Stimulated activated CD4-positive, alpha-beta T cell treated with anti-CD3 and anti-CD28 coated beads, Interleukin-1b, Interleukin-23, amount 100 ng/mL, for 1 hour (primary cell): Measurements from ENCODE around the gene ZNF175.

Source experiments
- DNase-seq, 2 donors: peaks; one replicate each; pipeline ENCODE4 v3.0.0-alpha.2; 2020; ENCODE audit warnings: low read depth in 2 of 2

Gene ZNF175

GRCh38 chr19:51549533-51550324 is 21.4 kb upstream of the ZNF175 start:
- DNase-seq: no peak

GRCh38 chr19:51550848-51551672 is 20.0 kb upstream of the ZNF175 start:
- DNase-seq: no peak

DNA sequence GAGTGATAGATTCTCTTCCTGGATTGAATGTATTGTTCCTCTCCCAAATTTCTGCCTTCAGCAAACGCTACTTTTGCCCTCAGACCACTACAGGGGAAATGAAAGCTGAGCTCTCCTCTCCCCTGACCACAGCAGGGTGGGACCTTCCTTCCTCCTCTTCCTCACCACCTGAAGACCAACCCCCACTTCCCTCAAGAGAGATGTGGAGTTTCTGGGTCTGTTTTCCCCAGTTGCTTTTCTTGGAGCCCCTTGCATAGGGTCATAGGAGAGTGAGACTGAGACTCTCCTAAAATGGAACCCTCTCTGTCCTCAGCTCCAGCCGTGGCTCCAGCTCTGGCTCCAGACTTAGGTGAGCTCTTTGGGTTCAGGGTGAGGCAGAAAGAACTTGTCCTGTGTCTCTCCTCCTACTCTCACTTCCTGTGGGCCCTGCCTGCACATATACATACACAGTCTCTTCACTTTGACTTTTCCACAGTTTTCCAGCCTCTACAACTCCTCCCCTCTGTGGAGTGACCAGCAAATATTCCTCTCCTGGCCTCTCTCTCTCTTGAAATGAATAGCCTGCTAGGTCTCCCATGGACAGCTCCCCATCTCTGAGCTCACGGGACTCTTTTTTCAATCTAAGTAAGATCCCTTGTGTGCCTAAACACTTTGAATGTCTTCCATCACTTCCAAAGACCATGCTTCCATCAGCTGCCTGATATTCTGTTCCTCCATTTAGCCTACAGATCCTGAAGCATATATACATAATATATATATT is 19.2 kb upstream of the ZNF175 start:
- DNase-seq: no peak

GRCh38 chr19:51552608-51552995 is 18.5 kb upstream of the ZNF175 start:
- no peak for DNase-seq

GRCh38 chr19:51552996-51553725 is 17.9 kb upstream of the ZNF175 start:
- DNase-seq: peak in 1 of 2 donors; percentile 20

DNA sequence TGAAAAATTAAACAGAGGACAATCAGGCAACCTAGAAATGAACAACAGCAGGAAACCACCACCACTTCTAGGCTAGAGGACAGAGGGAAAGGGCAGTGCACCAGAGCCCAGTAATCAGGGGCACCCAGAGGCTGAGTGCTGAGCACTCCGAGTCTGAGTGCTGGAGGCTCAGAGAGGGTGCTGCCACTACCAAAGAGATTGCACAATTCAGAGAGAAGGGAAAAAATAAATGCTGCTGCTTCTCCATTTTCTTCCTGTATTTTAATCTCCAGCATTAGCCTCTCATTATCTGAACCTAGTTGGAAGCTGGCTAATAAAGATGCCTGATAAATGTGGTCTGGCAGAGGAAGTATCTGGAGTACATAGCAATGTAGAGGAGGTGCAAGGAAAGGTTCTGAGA is 11.8 kb upstream of the ZNF175 start:
- no peak for DNase-seq

GRCh38 chr19:51560339-51560738 is 10.7 kb upstream of the ZNF175 start:
- DNase-seq: no peak

DNA sequence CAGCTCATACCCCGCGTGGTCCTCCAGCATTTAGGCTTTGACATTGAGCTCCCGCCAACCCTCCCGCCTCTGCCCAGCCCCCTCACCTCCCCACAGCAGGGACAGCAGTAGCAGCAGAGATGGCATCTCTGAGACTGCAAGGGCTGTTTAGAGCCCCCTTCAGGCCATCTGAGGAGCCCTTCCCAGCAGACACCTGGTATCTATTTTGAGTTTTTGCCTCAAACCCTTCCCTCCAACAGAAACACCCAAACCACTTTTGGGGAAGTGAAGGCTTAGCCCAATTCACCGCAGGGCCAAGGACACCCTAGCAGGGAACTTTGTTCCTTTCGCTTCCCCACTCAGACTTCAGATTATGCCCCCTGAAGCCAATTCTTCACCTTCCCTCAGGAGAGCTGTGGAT is 6.3 kb upstream of the ZNF175 start:
- no peak for DNase-seq

DNA sequence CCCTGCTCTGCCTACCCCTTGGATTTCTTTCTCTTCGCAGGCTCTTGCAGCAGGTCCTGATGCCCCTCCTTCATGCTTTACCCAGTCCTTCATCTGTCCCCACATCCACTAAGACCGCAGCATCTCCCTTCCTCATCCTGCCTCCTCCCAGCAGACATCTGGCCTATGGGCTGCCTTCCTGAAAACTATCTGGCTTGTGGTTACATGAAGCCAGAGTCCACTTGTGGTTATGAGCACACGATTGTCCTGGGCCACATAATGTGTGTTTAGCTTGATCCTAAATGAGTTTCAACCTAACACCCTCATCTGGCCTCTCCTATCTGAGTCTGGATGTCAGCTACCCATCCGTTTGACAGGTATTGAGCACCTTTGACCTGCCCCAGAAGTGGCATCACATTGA is 5.5 kb upstream of the ZNF175 start:
- no peak for DNase-seq

DNA sequence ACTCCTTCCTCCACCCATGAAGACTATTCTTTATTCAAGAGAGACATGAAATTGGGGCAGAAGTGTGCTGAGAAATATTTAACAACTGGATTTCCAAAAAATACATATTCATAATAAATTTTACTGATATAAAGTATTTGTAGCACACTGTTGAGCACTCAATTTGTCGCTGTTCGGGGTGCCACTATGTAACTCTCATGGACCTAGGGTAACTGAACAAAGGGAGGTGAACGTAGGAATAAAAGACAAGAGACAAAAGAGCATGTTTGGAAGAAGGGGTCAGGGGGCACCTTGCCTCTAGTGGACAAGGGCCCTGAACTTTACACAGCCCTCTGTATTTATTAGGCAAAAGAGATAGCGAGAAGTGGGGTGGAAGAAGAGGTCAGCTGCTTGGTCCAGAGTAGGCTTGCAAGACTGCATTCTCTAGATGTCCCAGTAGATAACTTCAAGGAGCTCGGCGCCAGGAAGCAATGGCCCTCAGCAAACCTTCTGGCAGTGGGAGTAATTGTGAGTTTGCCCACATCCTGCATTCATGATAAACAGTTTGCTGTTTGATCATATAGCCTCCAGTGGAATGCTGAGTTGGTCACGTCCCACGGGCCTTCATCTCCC is 4.5 kb upstream of the ZNF175 start:
- no peak for DNase-seq

DNA sequence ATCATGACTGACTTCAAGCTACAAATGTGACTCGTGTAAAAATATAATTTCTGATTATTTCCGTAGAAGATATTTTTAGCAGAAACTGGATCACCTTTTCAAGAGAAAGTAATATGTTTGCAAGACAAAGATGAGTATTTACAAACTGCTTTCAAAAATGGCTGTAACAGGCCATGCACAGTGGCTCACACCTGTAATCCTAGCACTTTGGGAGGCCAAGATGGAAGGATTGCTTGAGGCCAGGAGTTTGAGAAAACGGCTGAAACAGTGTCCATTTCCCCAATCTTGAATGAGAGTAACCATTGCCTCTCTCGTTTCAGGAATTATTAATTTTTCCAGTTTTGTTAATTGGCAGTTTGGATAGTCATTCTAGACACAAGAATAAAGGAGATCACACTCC is 3.5 kb upstream of the ZNF175 start:
- DNase-seq: no peak

DNA sequence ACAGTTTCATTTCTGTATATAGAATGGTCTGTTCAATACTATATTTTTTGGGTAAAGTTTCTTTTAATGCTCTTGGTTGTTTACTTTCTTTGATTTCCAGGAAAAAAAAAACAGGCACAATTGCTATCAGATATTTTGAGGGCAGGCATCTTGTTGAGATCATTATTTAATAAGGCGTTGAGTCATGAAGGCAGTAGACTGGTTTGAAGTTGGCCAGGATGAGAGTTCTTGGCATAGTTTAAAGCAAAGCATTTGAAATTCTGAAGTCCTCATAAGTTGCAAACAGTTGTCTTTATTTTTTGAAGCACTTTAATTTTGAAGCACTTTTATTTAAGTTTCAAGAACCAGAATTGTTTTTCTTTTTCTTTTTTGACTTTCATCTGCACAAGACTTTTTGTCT is 2.6 kb upstream of the ZNF175 start:
- no peak for DNase-seq

DNA sequence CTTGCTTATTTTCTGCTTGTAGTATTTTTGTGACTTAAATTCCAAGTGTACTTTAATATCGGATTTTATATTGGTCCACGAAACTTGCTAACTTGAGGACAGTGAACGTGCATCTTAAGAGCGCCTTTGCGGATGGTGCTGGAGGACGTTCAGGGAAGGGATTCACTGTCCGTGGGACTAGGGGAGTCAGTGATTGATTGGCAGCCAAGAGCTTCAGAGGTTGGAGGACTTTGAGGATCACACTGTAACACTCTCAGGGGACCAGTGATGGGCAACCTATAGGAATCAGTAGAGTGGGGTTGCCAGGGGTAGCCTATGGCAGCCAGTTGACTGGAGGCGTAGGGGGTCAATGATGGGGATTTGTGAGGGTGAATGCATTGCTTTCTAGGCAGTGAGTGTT is 516 bp downstream of the ZNF175 start:
- no peak for DNase-seq

DNA sequence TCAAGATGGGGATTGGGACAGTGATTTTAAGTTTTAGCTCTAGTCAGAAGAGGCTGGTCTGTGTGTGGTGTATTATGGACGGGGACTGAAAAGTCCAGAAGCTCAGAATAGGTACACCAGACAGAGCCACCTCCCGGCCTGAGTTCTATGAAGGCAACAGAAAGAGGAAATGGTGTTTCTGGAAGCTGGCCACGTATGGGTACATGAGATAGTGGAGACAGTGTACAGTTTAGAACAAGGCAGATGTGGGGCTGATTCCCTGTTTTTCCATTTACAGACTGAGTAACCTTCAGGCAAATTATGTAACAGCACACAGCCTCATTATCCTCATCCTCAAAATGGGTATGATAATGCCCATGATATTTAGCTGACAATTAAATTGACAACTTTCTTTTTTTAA is 1.3 kb downstream of the ZNF175 start:
- no peak for DNase-seq

DNA sequence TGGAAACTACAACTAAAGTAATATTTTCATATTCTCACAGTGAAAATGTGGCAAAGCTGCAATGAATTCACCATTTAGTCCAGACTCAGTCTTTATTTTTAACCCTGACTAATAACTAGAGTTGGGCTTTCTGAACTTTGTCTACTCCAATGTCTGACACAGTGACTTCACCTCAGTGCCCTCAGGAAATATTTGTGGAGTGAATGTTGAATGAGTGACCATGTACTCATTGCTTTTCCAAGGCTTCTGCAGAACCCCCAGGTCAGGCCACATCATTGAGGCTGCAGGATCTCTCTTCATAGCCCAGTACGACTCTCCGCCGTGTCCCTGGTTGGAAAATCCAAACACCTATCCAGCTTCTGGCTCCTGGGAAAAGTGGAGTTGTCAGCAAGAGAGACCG is 1.8 kb downstream of the ZNF175 start:
- DNase-seq: no peak

DNA sequence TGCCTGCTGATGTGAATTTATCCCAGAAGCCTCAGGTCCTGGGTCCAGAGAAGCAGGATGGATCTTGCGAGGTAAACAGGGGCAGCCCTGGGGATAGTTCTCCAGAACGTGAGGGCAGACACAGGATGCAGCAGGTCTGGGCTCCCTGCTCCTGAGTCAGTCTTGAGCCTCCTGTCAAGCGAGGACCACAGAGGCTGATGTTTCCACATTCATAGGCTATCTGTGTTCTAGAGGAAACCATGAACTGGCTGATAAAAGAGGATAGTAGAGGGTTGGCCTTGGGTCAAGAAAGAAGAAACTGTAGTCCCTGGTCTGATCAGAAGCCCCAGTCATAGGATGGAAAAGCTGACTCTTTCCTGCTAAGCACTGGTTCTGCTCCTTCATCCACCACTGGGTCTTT is 2.2 kb downstream of the ZNF175 start:
- DNase-seq: no peak

GRCh38 chr19:51576850-51577249 is 5.8 kb downstream of the ZNF175 start:
- DNase-seq: no peak

DNA sequence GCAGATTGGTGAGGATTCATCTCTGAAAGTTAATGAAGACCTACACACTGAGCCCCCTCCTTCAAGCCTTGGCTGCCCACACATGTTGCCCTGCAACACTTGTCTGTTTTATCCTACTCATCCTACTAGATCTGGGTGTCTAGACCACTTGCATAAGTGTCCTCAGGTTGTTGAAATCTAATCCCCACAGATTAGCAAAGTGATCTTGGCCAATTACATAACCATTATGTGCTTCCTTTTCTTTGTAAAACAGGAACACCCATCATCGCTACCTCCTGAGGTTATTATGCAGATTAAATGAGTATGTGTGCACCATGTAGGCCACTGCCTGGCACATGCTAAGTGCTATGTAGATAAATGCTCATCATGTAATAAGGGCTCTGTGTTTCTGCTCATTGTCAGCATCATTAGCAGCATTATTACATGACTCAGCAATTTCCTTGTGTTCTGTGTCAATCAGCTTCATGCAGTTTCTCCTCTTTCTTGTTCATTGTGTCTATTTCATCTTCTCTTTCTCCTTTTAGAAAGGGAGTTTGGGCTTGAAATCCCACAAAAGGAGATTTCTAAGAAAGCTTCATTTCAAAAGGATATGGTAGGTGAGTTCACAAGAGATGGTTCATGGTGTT is 15.1 kb downstream of the ZNF175 start:
- no peak for DNase-seq

- no peak for DNase-seq
Measured at GRCh38 chr19:51586799-51587198, 15.7 kb downstream of the ZNF175 start.

DNA sequence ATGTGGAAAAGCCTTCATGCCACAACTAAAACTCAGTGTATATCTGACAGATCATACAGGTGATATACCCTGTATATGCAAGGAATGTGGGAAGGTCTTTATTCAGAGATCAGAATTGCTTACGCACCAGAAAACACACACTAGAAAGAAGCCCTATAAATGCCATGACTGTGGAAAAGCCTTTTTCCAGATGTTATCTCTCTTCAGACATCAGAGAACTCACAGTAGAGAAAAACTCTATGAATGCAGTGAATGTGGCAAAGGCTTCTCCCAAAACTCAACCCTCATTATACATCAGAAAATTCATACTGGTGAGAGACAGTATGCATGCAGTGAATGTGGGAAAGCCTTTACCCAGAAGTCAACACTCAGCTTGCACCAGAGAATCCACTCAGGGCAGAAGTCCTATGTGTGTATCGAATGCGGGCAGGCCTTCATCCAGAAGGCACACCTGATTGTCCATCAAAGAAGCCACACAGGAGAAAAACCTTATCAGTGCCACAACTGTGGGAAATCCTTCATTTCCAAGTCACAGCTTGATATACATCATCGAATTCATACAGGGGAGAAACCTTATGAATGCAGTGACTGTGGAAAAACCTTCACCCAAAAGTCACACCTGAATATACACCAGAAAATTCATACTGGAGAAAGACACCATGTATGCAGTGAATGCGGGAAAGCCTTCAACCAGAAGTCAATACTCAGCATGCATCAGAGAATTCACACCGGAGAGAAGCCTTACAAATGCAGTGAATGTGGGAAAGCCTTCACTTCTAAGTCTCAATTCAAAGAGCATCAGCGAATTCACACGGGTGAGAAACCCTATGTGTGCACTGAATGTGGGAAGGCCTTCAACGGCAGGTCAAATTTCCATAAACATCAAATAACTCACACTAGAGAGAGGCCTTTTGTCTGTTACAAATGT is 16.4 kb downstream of the ZNF175 start:
- no peak for DNase-seq
